GM19099 (cell line): ENCODE results near the gene L3MBTL2.

ENCODE experiments used
- POLR2A ChIP-seq: IDR thresholded peaks from 3 replicates; pipeline ENCODE4 v1.6.1; 2011; ENCODE audit warnings: low read depth; ENCODE audit not compliant: insufficient read length; ENCODE audit errors: extremely low read depth

Gene L3MBTL2

DNA sequence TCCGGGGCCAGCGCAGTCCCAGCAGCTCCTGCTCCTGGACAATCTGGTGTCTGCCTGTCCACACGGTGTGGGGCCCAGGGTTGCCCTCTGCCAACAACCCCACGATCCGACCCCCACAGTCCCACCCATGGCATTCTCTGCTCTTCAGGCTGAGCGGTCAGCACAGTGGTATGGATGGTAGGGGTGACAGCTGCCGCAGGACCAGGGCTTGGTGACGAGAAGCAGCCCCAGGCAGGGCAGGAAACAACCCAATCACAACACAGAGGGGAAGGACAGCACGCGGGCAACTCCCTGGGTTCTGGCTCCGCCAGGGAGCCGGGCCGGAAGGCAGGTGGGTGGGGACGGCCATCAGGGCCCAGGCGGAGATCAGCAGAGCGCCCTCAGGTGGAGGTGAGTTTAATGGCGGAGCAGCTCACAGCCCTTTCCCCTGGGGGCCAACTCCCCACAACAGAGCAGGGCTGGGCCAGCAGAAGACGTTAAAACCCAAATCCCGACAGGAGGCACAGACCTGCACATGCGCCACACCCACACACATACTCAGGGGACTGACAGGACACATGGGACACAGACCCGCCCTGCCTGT, 40.9 kb downstream of the L3MBTL2 start:
- TF ChIP-seq POLR2A, result no peak

DNA sequence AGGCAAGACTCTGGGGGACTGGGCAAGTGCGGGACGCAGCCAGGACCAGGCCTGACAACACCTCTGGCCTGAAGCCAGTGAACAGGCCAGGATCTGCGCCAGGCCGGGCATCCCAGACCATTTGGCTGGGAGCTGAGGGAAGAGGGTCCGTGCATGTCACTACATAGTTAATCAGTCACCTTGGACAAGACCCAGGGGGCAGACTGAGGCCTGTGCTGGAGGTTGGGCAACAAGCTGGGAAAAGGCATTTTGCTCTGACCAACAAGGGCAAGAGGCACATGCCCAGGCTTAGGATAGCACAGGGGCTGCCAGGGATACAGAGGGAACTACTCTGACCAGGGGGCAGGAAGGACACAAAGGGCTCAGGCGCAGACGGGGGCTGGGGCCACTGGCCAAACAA, 42.6 kb downstream of the L3MBTL2 start:
- TF ChIP-seq POLR2A, result no peak

DNA sequence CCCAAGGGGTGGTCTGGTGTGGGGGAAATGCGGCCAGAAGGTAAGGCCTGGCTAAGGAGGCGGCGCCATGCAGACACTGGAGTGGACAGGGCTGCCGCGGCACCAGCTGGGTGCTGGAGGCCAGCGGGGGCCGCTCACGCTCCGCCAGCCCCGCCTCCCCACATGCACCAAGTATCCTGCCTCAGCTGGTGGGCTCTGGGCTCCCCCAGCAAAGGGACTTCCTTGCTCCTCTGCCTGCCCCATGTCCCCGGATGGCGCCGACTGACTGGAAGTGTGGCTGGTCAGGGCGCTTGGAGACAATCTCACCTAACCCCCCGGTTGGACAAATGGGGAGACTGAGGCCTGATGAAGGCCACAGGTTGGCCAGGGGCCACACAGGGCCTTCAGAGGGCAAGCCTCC, 43.2 kb downstream of the L3MBTL2 start:
- no peak for TF ChIP-seq POLR2A

DNA sequence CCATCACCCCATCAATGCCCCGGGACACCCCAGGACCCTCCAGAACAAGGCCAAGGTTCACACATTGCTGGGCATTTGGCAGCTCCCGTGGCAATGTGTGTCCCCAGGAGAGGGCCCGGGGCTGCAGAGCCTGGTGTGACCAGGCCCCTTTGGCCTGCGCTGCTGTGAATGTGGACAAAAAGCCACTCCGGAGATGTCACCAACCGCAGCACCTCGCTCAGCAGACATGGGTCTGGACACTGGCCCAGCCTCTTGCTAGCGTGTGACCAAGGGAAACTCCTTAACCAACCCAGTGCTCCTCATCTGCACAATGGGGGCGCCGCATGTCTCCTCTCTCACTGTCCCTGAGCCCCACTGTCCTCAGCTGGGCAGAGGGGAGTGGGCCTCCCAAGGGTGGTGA, 43.6 kb downstream of the L3MBTL2 start:
- TF ChIP-seq POLR2A, result no peak

DNA sequence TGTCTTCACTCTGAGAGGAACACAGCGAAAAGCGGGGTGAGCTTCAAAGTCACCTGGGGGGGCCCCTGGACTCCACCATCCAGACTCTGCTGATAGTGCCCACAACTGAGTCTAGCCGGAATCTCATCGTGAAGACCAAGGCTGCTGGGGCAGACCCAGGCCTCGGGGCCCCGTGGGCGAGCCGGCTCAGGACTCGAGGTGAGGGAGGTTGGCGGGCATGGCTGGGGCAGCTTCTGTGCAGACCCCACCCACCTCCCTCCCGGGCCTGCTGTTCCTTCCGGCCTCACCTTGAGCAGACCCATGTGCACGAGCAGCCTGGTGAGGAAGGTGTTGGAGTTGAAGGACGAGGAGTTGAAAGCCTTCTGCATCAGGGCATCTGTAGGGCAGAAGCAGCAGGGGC, 44.3 kb downstream of the L3MBTL2 start:
- TF ChIP-seq POLR2A, result no peak

DNA sequence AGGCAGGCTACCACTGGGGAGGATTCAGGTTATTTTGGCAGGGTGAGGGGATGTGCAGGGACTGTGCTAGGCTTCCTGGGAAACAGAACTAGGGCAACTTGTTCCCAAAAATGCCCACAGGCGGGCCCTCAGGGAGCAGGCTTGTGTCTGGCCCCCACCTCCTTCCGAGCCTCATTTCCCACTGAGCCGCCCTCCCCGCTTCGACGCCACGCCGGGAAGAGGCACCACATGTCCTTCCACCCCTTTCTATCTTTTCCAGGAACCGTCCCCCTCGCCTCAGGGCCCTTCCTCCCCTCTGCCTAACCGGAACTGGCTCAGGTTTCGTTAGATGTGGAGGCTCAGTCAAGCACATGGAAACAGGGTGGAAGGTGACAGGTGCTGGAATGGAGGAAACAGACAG, 45.0 kb downstream of the L3MBTL2 start:
- no peak for TF ChIP-seq POLR2A

DNA sequence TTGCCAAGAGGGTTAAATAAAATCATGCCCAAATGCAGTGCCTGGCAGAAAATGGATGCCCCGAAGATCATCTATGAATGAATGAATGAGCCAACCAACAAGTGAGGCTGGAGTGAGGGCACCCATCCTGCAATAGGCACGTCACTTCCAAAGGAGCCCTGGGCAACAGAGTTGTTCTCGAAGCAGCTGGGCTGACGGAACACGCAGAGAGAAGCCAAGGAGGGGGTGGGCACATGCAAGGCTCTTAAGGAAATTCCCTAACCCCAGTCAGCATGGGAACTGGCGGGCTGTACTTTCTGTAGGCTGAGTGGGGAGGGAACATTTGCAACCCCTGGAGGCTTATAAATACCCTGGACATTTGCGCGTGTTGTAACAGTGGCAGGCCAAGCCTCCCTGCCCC, 47.3 kb downstream of the L3MBTL2 start:
- no peak for TF ChIP-seq POLR2A

DNA sequence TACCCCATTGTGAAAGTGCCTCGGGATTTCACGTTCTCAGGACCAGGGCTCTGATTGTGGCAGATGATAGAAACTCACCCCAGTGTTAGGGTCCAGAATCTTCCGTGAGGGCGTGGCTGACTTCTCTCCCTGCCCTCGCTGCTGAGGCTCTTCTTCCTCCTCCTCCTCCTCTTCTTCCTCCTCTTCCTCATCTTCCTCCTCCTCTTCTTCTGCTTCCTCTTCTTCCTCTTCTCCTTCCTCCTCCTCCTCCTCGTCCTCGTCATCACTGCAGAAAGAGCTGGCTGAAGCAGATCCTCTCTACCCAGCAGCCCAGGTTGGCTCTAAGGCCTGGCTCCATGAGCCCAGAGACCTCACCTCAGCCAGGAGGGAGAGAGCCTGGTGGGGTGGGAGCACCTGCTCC, 49.1 kb downstream of the L3MBTL2 start:
- TF ChIP-seq POLR2A, result no peak

DNA sequence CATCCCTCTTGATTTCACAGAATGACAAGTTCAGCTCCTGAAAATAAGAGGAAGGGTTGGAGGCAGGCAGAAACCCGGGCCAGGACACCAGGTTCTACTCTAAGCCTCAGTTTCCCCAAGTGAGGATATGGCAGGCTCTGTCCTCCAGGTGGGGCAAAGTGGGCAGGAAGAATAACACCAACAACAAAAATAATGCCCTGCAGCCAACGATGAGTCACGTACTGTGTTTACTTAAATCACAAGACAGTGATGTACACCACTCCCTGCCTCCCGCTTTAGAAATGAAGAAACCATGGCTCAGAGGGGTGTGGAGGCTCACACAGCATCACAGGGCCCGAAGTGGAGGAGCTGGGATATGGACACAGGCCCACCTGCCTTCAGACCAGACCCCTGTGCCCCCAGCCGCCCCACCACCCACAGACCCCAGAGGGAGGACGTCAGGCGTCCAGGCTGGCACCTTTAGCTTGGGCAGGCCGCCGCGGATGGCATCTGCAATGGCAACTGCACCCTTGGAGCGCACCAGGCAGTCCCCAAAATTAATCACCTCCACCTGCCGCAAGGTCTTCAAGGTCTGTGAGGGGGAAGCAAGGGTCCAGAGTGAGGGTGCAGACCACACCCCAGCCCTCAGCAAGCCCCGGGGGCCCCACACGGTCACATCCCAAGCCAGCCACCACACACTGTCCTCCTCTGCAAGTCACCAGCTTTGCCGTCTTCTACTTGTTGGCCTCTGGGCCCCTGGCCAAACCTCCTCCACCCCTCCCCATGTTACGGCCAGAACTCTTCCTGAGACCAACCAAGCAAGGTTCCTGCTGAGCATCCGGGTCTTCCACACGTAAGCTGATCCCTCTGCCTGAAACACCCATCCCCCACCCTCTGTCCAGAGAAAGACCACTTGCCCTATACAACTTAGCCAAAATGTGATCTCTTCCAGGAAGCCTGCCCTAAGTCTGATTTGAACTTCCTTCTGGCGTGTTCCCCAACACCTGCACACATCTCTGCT, 51.4 kb downstream of the L3MBTL2 start:
- TF ChIP-seq POLR2A, result no peak

DNA sequence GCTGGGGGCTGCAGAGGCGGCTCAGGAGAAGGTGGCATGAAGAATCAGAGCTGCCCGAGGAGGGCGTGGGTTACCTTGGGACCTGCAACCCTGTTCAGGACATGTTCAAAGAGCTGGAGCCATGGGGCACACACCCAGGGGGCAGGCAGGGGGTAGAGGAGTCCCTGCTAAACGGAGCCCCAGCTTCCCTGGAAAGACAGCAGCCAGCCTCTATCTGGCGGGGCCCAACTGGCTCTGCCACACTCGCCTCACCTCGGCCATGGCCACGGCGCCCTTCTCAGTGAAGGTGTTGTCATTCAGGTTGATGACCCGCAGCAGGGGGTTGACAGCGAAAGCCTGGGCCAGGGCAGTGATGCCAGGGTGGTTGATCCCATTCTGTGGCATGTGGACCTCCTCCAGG, 52.6 kb downstream of the L3MBTL2 start:
- no peak for TF ChIP-seq POLR2A

DNA sequence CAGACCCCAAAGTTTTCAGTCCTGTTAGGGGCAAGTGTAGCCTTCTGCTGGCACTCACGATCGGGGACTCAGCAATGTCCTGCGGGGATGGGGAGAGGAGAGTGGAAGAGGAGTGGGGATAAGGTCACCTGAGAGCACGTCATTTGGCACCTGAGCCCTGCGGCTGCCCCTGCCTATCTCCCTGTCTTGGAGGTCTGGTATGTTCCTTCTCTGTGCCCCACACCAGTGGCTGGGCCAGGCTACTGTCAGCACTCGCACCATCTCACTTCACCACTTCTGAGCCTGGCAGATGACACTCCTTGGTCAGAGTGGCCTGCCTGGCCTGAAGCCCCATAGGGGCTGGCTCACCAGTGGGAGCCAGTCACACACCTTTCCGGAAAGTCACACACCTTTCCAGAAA, 55.8 kb downstream of the L3MBTL2 start:
- TF ChIP-seq POLR2A, result no peak

DNA sequence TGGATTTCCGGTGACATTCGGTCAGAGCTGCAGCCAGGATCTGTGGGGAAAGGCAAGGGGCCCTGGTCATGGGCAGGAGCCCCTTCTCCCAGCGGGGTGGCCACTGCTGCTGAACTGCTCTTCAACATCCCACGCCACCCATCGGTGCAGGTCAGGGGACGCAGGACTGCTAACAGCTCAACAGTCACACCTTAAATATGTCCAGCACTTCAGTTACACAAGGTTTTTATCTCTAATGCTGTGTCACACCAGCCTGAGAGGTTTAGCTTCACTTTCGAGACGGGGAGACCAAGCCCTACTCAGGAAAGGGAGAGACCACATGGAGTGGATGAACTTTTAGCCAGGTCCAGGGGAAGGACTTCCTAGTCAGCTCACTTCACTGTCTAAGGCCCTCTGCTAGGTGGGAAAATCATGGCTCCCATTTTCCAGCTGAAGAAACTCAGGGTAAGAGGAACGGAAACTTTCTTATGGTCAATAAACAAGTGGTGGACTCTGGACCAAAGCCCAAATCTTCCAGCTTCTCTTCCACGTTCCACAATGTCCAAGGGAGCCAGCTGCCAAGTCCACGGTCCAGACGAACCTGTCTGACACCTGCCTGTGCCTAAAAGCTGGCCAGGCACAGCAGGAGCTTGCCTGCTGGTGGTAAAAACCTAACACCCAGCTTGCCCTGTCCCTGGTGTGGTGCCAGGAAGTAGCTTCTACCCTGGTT, 56.6 kb downstream of the L3MBTL2 start:
- TF ChIP-seq POLR2A, result no peak

DNA sequence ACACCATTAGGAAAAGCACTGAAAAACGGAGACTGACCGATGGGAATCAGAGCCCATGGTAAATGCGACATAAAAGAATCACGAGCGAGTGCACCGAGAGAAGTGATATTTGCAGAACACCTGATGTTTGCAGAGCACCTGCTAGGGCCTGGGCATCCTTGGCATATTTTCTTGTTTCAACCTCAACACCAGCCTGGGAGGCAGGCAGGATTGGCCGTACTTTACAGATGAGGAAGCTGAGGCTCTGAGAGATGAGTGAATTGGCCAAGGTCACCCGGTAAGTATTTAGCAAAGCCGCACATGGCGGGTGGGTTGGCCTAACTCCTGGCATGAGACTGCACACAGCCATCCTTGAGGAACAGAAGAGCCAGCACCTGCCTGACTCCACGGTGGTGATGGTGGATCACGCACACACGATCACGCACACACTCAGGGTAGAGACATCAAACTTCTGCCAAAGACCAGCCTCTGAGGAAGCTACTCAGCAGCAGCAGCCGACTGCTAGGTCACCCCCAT, 57.2 kb downstream of the L3MBTL2 start:
- TF ChIP-seq POLR2A, result no peak

DNA sequence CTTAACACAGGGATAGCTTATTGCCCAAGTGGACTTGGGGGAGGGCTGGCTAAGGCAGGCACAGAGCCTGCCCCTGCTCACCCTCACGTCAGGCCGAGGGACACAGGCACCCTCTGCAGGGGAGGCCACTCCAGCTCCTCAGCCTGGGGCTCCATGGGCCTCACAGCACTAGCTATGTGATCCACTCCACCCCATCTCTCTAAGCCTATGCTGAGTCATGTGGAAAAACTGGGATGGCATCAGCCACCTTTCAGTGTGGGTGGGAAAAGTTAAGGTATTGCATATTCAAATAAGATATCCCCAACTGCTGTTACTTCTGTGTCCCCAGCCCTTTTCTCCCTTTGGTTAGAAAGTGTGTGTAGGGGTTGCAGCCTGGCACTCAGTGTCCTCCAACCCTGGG, 58.6 kb downstream of the L3MBTL2 start:
- TF ChIP-seq POLR2A, result no peak

DNA sequence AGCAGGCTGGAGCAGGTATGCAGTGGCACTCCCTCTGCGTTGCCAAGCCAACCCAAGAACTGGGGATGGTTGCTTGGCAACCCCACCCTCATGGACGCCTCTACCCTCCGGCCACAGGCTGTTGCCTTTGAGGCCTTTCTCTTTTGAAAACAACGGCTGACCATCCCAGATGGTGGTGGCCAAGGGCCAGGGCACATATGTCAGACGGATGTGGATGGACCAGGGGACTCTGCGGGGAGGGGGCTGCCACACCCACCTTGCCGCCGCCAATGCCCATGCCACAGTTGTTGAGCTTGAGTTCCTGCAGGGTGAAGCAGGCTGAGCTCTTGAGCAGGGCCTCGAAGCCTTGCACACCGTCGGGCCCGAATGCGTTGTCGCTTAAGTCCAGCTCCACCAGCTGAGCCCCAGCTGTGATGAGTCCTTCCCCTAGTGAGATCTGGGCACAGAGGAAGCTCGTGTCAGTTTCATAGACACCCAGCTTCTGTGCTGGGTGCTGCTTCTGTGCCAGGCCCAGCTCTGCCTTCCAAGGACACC, 59.4 kb downstream of the L3MBTL2 start:
- TF ChIP-seq POLR2A, result no peak
